Mesothelial cell of epicardium (in vitro differentiated cells): ENCODE measurements around the gene SLC23A2. TPM values are rescaled to one million over a fixed set of nuclear protein-coding genes. Genes with fewer than 3 reads are reported as not detected.

ENCODE experiments used
- DNase-seq, 2 experiments: peaks; one replicate each; pipeline ENCODE4 v3.0.0; 2021; ENCODE audit warnings: low spot score in 2 of 2; ENCODE audit not compliant: unreplicated experiment in 2 of 2
- H3K27ac Mint-ChIP-seq: 2 replicates; pipeline ENCODE4 v1.8.0; 2021; ENCODE audit warnings: mixed read lengths
- H3K27me3 Mint-ChIP-seq: 2 replicates; pipeline ENCODE4 v1.8.0; 2021; ENCODE audit warnings: low read depth, mixed read lengths
- H3K36me3 Mint-ChIP-seq: 2 replicates; pipeline ENCODE4 v1.8.0; 2021; ENCODE audit warnings: mixed read lengths
- H3K4me1 Mint-ChIP-seq: 2 replicates; pipeline ENCODE4 v1.8.0; 2021; ENCODE audit warnings: mixed read lengths
- H3K4me3 Mint-ChIP-seq: 2 replicates; pipeline ENCODE4 v1.8.0; 2021; ENCODE audit warnings: mild to moderate bottlenecking, moderate library complexity, mixed read lengths
- H3K9me3 Mint-ChIP-seq: 2 replicates; pipeline ENCODE4 v1.8.0; 2021; ENCODE audit warnings: mixed read lengths
- CTCF ChIP-seq: fragments of 200-600 bp; sonication (generic); IDR thresholded peaks from one replicate; pipeline ENCODE4 v1.5.0; 2021; ENCODE audit warnings: antibody characterized with exemption; ENCODE audit not compliant: unreplicated experiment
- total RNA-seq: library from RNA; stranded (reverse); gene quantifications from 3 replicates; pipeline ENCODE4 v1.2.1, GENCODE V29; 2021

The SLC23A2 gene
- total RNA-seq, 1 donor from 2014 or later, result 33.7 TPM

GRCh38 chr20:4873396-4873795 lies 127.9 kb downstream of the SLC23A2 start:
- DNase-seq, result no peak
- Mint-ChIP-seq H3K4me3 (no peak overlapping the region), H3K27me3 (no peaks in the 10 kb centered on the region), H3K4me1 (no peaks in the 10 kb centered on the region), H3K36me3 (peaks cover 29% of the 10 kb centered on the region), H3K9me3 (no peaks in the 10 kb centered on the region), H3K27ac (no peak overlapping the region)
- TF ChIP-seq CTCF, result no peak

- Mint-ChIP-seq H3K4me1 (no peaks in the 10 kb centered on the region), H3K4me3 (no peak overlapping the region), H3K36me3 (peaks cover 41% of the 10 kb centered on the region), H3K27ac (no peak overlapping the region), H3K27me3 (no peaks in the 10 kb centered on the region), H3K9me3 (no peaks in the 10 kb centered on the region)
- DNase-seq, result no peak
- TF ChIP-seq CTCF, result no peak
Measured at GRCh38 chr20:4871486-4871885, 129.8 kb downstream of the SLC23A2 start.

GRCh38 chr20:4870906-4871305 lies 130.4 kb downstream of the SLC23A2 start:
- no peak for TF ChIP-seq CTCF
- Mint-ChIP-seq H3K4me3 (no peak overlapping the region), H3K36me3 (peaks cover 42% of the 10 kb centered on the region), H3K9me3 (no peaks in the 10 kb centered on the region), H3K27me3 (no peaks in the 10 kb centered on the region), H3K27ac (no peak overlapping the region), H3K4me1 (no peaks in the 10 kb centered on the region)
- DNase-seq, result no peak

- Mint-ChIP-seq H3K36me3 (peaks cover 41% of the 10 kb centered on the region), H3K27ac (no peak overlapping the region), H3K9me3 (no peaks in the 10 kb centered on the region), H3K4me3 (no peak overlapping the region), H3K4me1 (no peaks in the 10 kb centered on the region), H3K27me3 (no peaks in the 10 kb centered on the region)
- TF ChIP-seq CTCF, result no peak
- no peak for DNase-seq
Measured at GRCh38 chr20:4869290-4870193, 131.8 kb downstream of the SLC23A2 start.

GRCh38 chr20:4867051-4867450 lies 134.3 kb downstream of the SLC23A2 start:
- no peak overlapping the region for H3K27ac Mint-ChIP-seq
- DNase-seq, result no peak

More at GRCh38 chr20:4867051-4867450, 134.3 kb downstream of the SLC23A2 start:
- Mint-ChIP-seq H3K9me3 (no peaks in the 10 kb centered on the region), H3K4me3 (no peak overlapping the region), H3K27me3 (no peaks in the 10 kb centered on the region), H3K36me3 (peaks cover 36% of the 10 kb centered on the region), H3K4me1 (no peaks in the 10 kb centered on the region)
- TF ChIP-seq CTCF, result no peak
